H1 (cell line): Measurements from ENCODE around the gene SMTN. TPM values are rescaled to one million over a fixed set of nuclear protein-coding genes. Genes with fewer than 3 reads are reported as not detected.

Experiments used
- CTCF ChIA-PET: fragments of 300-600 bp; sonication (Branson Sonifier 250); formaldehyde crosslinking; loops from one replicate; lab custom pipeline; 2021; ENCODE audit not compliant: partially characterized antibody; lab: Charles Lee
- POLR2A ChIA-PET: fragments of 300-600 bp; sonication (Branson Sonifier 250); formaldehyde crosslinking; loops from one replicate; lab custom pipeline; 2021; ENCODE audit warnings: inconsistent platforms; ENCODE audit not compliant: partially characterized antibody; lab: Charles Lee
- DNase-seq, 2 experiments: peaks; one replicate each; pipeline versions ENCODE4 v3.0.0 to v3.0.0-alpha.2; 2010 to 2022; ENCODE audit warnings: low spot score in 2 of 2, low read depth in 1 of 2, mixed read lengths in 1 of 2
- FAIRE-seq: peaks from 2 replicates; lab custom pipeline; 2011; peaks lifted over from hg19 to GRCh38; lab: Jason Lieb, UNC
- H2AFZ ChIP-seq: 2 replicates; pipeline ENCODE4 v1.8.1; 2012; ENCODE audit warnings: low read length, inconsistent platforms
- H2AK5ac ChIP-seq: 2 replicates; pipeline ENCODE4 v1.6.1; 2013; ENCODE audit warnings: low read depth, low read length
- H2BK120ac ChIP-seq: replicated peaks from 2 replicates; pipeline ENCODE3; 2013; ENCODE audit warnings: low read depth, low read length, inconsistent platforms
- H2BK12ac ChIP-seq: 2 replicates; pipeline ENCODE4 v1.6.1; 2013; ENCODE audit warnings: low read depth, low read length
- H2BK15ac ChIP-seq: 2 replicates; pipeline ENCODE4 v1.6.1; 2013; ENCODE audit warnings: low read length
- H2BK20ac ChIP-seq: 2 replicates; pipeline ENCODE4 v1.6.1; 2013; ENCODE audit warnings: low read length
- H2BK5ac ChIP-seq: 2 replicates; pipeline ENCODE4 v1.6.1; 2013; ENCODE audit warnings: low read depth, low read length
- H3K14ac ChIP-seq: 2 replicates; pipeline ENCODE4 v1.6.1; 2013; ENCODE audit warnings: inconsistent platforms; ENCODE audit not compliant: insufficient read length
- H3K18ac ChIP-seq: 2 replicates; pipeline ENCODE4 v1.6.1; 2013; ENCODE audit warnings: low read length; ENCODE audit errors: extremely low read depth
- H3K23ac ChIP-seq: 2 replicates; pipeline ENCODE4 v1.6.1; 2013; ENCODE audit warnings: inconsistent platforms; ENCODE audit not compliant: insufficient read length
- H3K23me2 ChIP-seq: 2 replicates; pipeline ENCODE4 v1.6.1; 2013; ENCODE audit warnings: low read depth, low read length
- H3K27ac ChIP-seq: 2 replicates; pipeline ENCODE4 v1.6.1; 2011; ENCODE audit warnings: low read depth, low read length, inconsistent platforms
- H3K27me3 ChIP-seq, 4 experiments: replicated peaks in 1 of 4; 1 replicate in 1 of 4; 2 replicates in 3 of 4; pipeline versions ENCODE4 v1.6.1 to v1.8.1; 2011 to 2013; ENCODE audit warnings: low read length in 3 of 4, mild to moderate bottlenecking in 3 of 4, inconsistent platforms in 2 of 4, mixed read lengths in 2 of 4, moderate library complexity in 1 of 4; ENCODE audit not compliant: control insufficient read depth in 3 of 4, insufficient read depth in 3 of 4; ENCODE audit errors: extremely low read depth in 1 of 4
- H3K36me3 ChIP-seq, 4 experiments: 2 replicates each; pipeline versions ENCODE4 v1.6.1 to v1.8.1; 2011 to 2013; ENCODE audit warnings: mild to moderate bottlenecking in 4 of 4, low read length in 3 of 4, moderate library complexity in 2 of 4, control low read depth in 1 of 4, inconsistent platforms in 1 of 4; ENCODE audit not compliant: insufficient read depth in 4 of 4, control insufficient read depth in 2 of 4
- H3K4ac ChIP-seq: replicated peaks from 2 replicates; pipeline ENCODE3; 2013; ENCODE audit warnings: low read length, low read depth, mixed read lengths, inconsistent platforms; ENCODE audit not compliant: insufficient read length
- H3K4me1 ChIP-seq, 4 experiments: replicated peaks in 1 of 4; 1 replicate in 1 of 4; 2 replicates in 3 of 4; pipeline versions ENCODE4 v1.6.1 to v1.8.1; 2011 to 2013; ENCODE audit warnings: low read length in 3 of 4, inconsistent platforms in 2 of 4, mixed read lengths in 1 of 4; ENCODE audit not compliant: insufficient read depth in 4 of 4, control insufficient read depth in 3 of 4
- H3K4me2 ChIP-seq, 2 experiments: 2 replicates each; pipeline versions ENCODE4 v1.6.1 to v1.8.1; 2011 to 2013; ENCODE audit warnings: low read depth in 2 of 2, low read length in 2 of 2, control low read depth in 1 of 2, inconsistent platforms in 1 of 2, mild to moderate bottlenecking in 1 of 2; ENCODE audit not compliant: insufficient read depth in 1 of 2
- H3K4me3 ChIP-seq, 4 experiments: fragments of 200-600, 300-600 bp in 1 of 4; sonication (generic), shearing (Covaris generic), sonication (Bioruptor Twin) in 1 of 4; 2 replicates each; pipeline versions ENCODE4 v1.5.1 to v1.8.1; 2011 to 2016; ENCODE audit warnings: low read length in 4 of 4, low read depth in 3 of 4, control low read depth in 2 of 4, inconsistent platforms in 2 of 4, mild to moderate bottlenecking in 2 of 4, mixed read lengths in 1 of 4, moderate library complexity in 1 of 4; ENCODE audit not compliant: insufficient read depth in 2 of 4; ENCODE audit errors: extremely low read depth in 1 of 4
- H3K56ac ChIP-seq: replicated peaks from 2 replicates; pipeline ENCODE3; 2013; ENCODE audit warnings: low read depth, mild to moderate bottlenecking, mixed read lengths, low read length, inconsistent platforms; ENCODE audit not compliant: insufficient read length
- H3K79me1 ChIP-seq: 2 replicates; pipeline ENCODE4 v1.6.1; 2013; ENCODE audit warnings: low read depth, low read length, control low read depth
- H3K79me2 ChIP-seq, 2 experiments: 2 replicates each; pipeline versions ENCODE4 v1.6.1 to v1.8.1; 2012 to 2013; ENCODE audit warnings: low read length in 2 of 2, mild to moderate bottlenecking in 2 of 2, inconsistent platforms in 1 of 2; ENCODE audit not compliant: insufficient read depth in 2 of 2, control insufficient read depth in 1 of 2
- H3K9ac ChIP-seq, 4 experiments: replicated peaks in 1 of 4; 1 replicate in 1 of 4; 2 replicates in 3 of 4; pipeline versions ENCODE4 v1.6.1 to v1.8.1; 2011 to 2013; ENCODE audit warnings: low read depth in 3 of 4, low read length in 3 of 4, control low read depth in 2 of 4, mild to moderate bottlenecking in 2 of 4, moderate library complexity in 2 of 4, inconsistent platforms in 1 of 4; ENCODE audit errors: extremely low read depth in 1 of 4
- H3K9me3 ChIP-seq, 2 experiments: 2 replicates each; pipeline versions ENCODE4 v1.6.1 to v1.8.1; 2012 to 2013; ENCODE audit warnings: mild to moderate bottlenecking in 2 of 2, moderate library complexity in 2 of 2, control low read depth in 1 of 2, inconsistent platforms in 1 of 2, low read depth in 1 of 2, low read length in 1 of 2, mixed read lengths in 1 of 2; ENCODE audit not compliant: insufficient read depth in 2 of 2
- H4K20me1 ChIP-seq, 2 experiments: replicated peaks in 1 of 2; 2 replicates each; pipeline versions ENCODE3 to v1.8.1; 2011 to 2013; ENCODE audit warnings: inconsistent platforms in 2 of 2, low read length in 2 of 2, mild to moderate bottlenecking in 1 of 2; ENCODE audit not compliant: insufficient read depth in 2 of 2, control insufficient read depth in 1 of 2
- H4K5ac ChIP-seq: 2 replicates; pipeline ENCODE4 v1.6.1; 2013; ENCODE audit warnings: low read length, low read depth, mixed read lengths, inconsistent platforms; ENCODE audit not compliant: insufficient read length
- H4K8ac ChIP-seq: 2 replicates; pipeline ENCODE4 v1.8.0; 2013; ENCODE audit warnings: mild to moderate bottlenecking, moderate library complexity, low read length, inconsistent platforms; ENCODE audit not compliant: insufficient read depth; ENCODE audit errors: extremely low read depth
- H4K91ac ChIP-seq: replicated peaks from 2 replicates; pipeline ENCODE3; 2013; ENCODE audit warnings: low read length, mixed read lengths, inconsistent platforms; ENCODE audit not compliant: insufficient read length
- ASH2L ChIP-seq: fragments of 200-600, 300-600 bp; sonication (generic); IDR thresholded peaks from one replicate; pipeline ENCODE4 v1.7.1; 2017; ENCODE audit warnings: low read length
- BCL11A ChIP-seq, 2 experiments: IDR thresholded peaks; one replicate each; pipeline ENCODE4 v1.6.1; 2011; ENCODE audit warnings: low read depth in 2 of 2, low read length in 2 of 2, mild to moderate bottlenecking in 2 of 2
- CBX5 ChIP-seq: fragments of 300-800, 300-1000 bp; sonication (generic); IDR thresholded peaks from 2 replicates; pipeline ENCODE4 v1.7.1; 2016; ENCODE audit warnings: antibody characterized with exemption, low read length, low read depth
- CBX8 ChIP-seq: fragments of 300-800, 300-1000 bp; sonication (generic); IDR thresholded peaks from 2 replicates; pipeline ENCODE4 v1.7.1; 2016; ENCODE audit warnings: low read depth, low read length, borderline replicate concordance
- CREB1 ChIP-seq: IDR thresholded peaks from 2 replicates; pipeline ENCODE4 v1.6.1; 2012; ENCODE audit warnings: inconsistent platforms
- CTBP2 ChIP-seq: IDR thresholded peaks from 2 replicates; pipeline ENCODE4 v1.7.0; 2011; ENCODE audit warnings: borderline replicate concordance, mild to moderate bottlenecking, moderate library complexity, mixed read lengths, low read length; ENCODE audit not compliant: insufficient read depth, insufficient read length
- EGR1 ChIP-seq: IDR thresholded peaks from 2 replicates; pipeline ENCODE4 v1.6.1; 2011; ENCODE audit warnings: low read depth, low read length, borderline replicate concordance
- EZH2 ChIP-seq: fragments of 200-600 bp; sonication (generic); IDR thresholded peaks from 2 replicates; pipeline ENCODE4 v1.7.1; 2012; ENCODE audit warnings: low read depth, mild to moderate bottlenecking, moderate library complexity, low read length, inconsistent platforms; ENCODE audit not compliant: severe bottlenecking
- GABPA ChIP-seq: IDR thresholded peaks from 2 replicates; pipeline ENCODE4 v1.6.1; 2011; ENCODE audit warnings: mild to moderate bottlenecking, low read length, moderate library complexity, borderline replicate concordance; ENCODE audit not compliant: insufficient read depth
- HDAC6 ChIP-seq: IDR thresholded peaks from one replicate; pipeline ENCODE4 v1.7.1; 2012; ENCODE audit warnings: low read depth, mild to moderate bottlenecking, inconsistent platforms, low read length, moderate library complexity
- POU5F1 ChIP-seq: IDR thresholded peaks from 2 replicates; pipeline ENCODE4 v1.6.1; 2011; ENCODE audit warnings: low read depth, mild to moderate bottlenecking, low read length, moderate library complexity
- RFX5 ChIP-seq: IDR thresholded peaks from 2 replicates; pipeline ENCODE4 v1.6.1; 2011; ENCODE audit warnings: low read depth, low read length, improper control_type of control experiment, borderline replicate concordance
- SIRT6 ChIP-seq: IDR thresholded peaks from one replicate; pipeline ENCODE4 v1.7.1; 2012; ENCODE audit warnings: low read length, inconsistent platforms
- SP2 ChIP-seq: IDR thresholded peaks from 2 replicates; pipeline ENCODE4 v1.6.1; 2012; ENCODE audit warnings: mild to moderate bottlenecking, low read length, inconsistent platforms
- TEAD4 ChIP-seq: IDR thresholded peaks from 2 replicates; pipeline ENCODE4 v1.6.1; 2012; ENCODE audit warnings: low read depth, low read length, inconsistent platforms, mixed read lengths
- WGBS, 2 experiments: shearing (Covaris generic) in 1 of 2; methylation state at CpG; one replicate each; pipeline versions ENCODE4 v1.1.6 to v1.1.7; 2013 to 2015; ENCODE audit warnings: low lambda C conversion rate in 2 of 2, mixed read lengths in 2 of 2, inconsistent platforms in 1 of 2, low coverage in 1 of 2, missing lambda C conversion rate in 1 of 2; ENCODE audit not compliant: insufficient replicate concordance in 2 of 2, insufficient coverage in 1 of 2, insufficient read length in 1 of 2; ENCODE audit errors: extremely low coverage in 1 of 2, missing lambda C conversion rate in 1 of 2; 5-methylcytosine and 5-hydroxymethylcytosine counted together
- polyA plus RNA-seq, 7 experiments: library from polyadenylated mRNA; depleted of rRNA in 3 of 7; stranded (reverse) in 5 of 7; unstranded in 2 of 7; fragments of >200 nt in 5 of 7; fragments of 200-250 nt in 2 of 7; gene quantifications; 1 replicate in 5 of 7; 2 replicates in 1 of 7; 4 replicates in 1 of 7; pipeline versions ENCODE4 v1.2.1 to v1.2.3, GENCODE V29; 2011 to 2013; ENCODE audit warnings: missing spikeins in 2 of 7, mixed read lengths in 2 of 7
- total RNA-seq: library from RNA; stranded (reverse); fragmentation: NEBNext Ultra II Directional; extraction: Animal tissue kit (Norgen Biotek cat#: 25700); gene quantifications from 2 replicates; pipeline ENCODE4 v1.2.1, GENCODE V29; 2021

Gene SMTN
- total and polyA plus RNA-seq, 2 of the 8 experiments (the other 6 are each of a cell fraction or from before 2014, with no cell fraction given), result 12.3 to 20.8 TPM

GRCh38 chr22:31049815-31050420, 31.2 kb upstream of the SMTN start:
- Histone ChIP-seq H2BK5ac (no peak overlapping the region), H2AK5ac (no peak overlapping the region), H2BK20ac (no peak overlapping the region), H3K27ac (no peak overlapping the region), H4K20me1 (no peaks in the 10 kb centered on the region), H3K23ac (no peak overlapping the region), H3K23me2 (no peaks in the 10 kb centered on the region), H3K79me1 (no peaks in the 10 kb centered on the region), H2BK15ac (no peak overlapping the region), H3K4ac (no peak overlapping the region), H3K36me3 (no peaks in the 10 kb centered on the region), H3K4me1 (peaks cover 0 to 4% (median 0%) of the 10 kb centered on the region in 4 experiments; a peak in 1 of 7 replicates), H4K91ac (no peak overlapping the region), H3K18ac (no peak overlapping the region), H2BK12ac (no peak overlapping the region), H2AFZ (no peak overlapping the region), H4K5ac (no peak overlapping the region), H3K56ac (no peak overlapping the region), H4K8ac (no peak overlapping the region), H3K27me3 (peaks cover 0 to 2% (median 0%) of the 10 kb centered on the region in 4 experiments; a peak in 1 of 7 replicates), H3K79me2 (no peaks in the 10 kb centered on the region), H3K9ac (no peak overlapping the region), H3K4me3 (no peak overlapping the region), H3K4me2 (no peak overlapping the region), H3K9me3 (no peaks in the 10 kb centered on the region; a peak in 1 of 4 replicates), H2BK120ac (no peak overlapping the region), H3K14ac (no peak overlapping the region)
- 90% methylated on average over 3 of the region's 3 CpGs; no CpG with 5 or more reads in 1 of the 2 experiments for WGBS, 2 experiments
- DNase-seq, result no peak
- ChIA-PET POLR2A (no interaction called here), CTCF (interaction anchor here (0.6 to 0.8 kb wide), 2 partner anchors 39 to 49 kb away, joined by 3 read pairs; no protein-coding TSS in a partner anchor)
- FAIRE-seq, result no peak
- TF ChIP-seq BCL11A (IDR thresholded peaks at IDR 0.05; ENCODE audit: low read depth in 2 of 2, low read length in 2 of 2) (no peak), RFX5 (no peak), HDAC6 (no peak), CBX8 (no peak), GABPA (no peak), SP2 (no peak), EZH2 (no peak), CTBP2 (no peak), ASH2L (no peak), POU5F1 (no peak), CBX5 (no peak), SIRT6 (no peak), TEAD4 (no peak), CREB1 (no peak), EGR1 (no peak)
